Heart left ventricle (tissue), 13 donors: Measurements from ENCODE around the gene TSPAN11.

Source experiments
- CTCF ChIP-seq, 12 donors: fragments of 200-600 bp; sonication (generic) in 4 of 12; IDR thresholded peaks; one replicate each; pipeline versions ENCODE4 v1.5.0 to v1.8.0; 2018 to 2022; ENCODE audit warnings: antibody characterized with exemption in 12 of 12, mild to moderate bottlenecking in 5 of 12
- POLR2A ChIP-seq, 2 donors: fragments of 450-650 bp; IDR thresholded peaks; one replicate each; pipeline ENCODE4 v1.6.1; 2017; ENCODE audit warnings: antibody characterized with exemption in 2 of 2, mild to moderate bottlenecking in 2 of 2, moderate library complexity in 2 of 2
- donor health status: ischemic (EF 13 %, LVEDD 7.1; RV severe dilation, severe dysfunction).
- donor health status: DM: no; HTN: yes; CAD: no.
- donor health status: DM: no; HTN: no; CAD: no.
- donor health status: ischemic (EF 25% LVEDD 6.9; RV normal size, moderate dysfunction).
- donor health status: ischemic (EF 25% LVEDD 5.7; RV mildly dilated, moderate dysfunction).
- donor health status: ischemic (EF 35%, LVEDD 5.7; RV mildly dilated, moderate dysfunction).
- donor health status: nonischemic (EF 11% LVEDD 7.7; RV severe dilation, severe dysfunction).
- donor health status: DM: yes; HTN: yes; CAD: no.
- donor health status: PGD.
- donor health status: ischemic (EF 29% LVEDD 5.4; RV normal size, mild dysfunction).
- donor health status: nonischemic (EF 23%, LVEDD 6.1; RV moderate dilation, normal function).

GRCh38 chr12:30913323-30913722 lies 13.2 kb upstream of the TSPAN11 start:
- no peak for TF ChIP-seq CTCF (IDR thresholded peaks at IDR 0.05)
- TF ChIP-seq POLR2A (IDR thresholded peaks at IDR 0.05) = no peak
